Fibroblast of skin of left quadriceps (primary cell): ENCODE results near the gene SUPT3H.
"Not testable (repeated sequence)": the region's sequence is repeated elsewhere in the genome, so short reads cannot be mapped to it uniquely, and the experiment has no call there.

Experiments used
- DNase-seq, 2 experiments: peaks; one replicate each; pipeline ENCODE4 v3.0.0-alpha.2; 2013; ENCODE audit warnings: low read depth in 2 of 2

SUPT3H gene

DNA sequence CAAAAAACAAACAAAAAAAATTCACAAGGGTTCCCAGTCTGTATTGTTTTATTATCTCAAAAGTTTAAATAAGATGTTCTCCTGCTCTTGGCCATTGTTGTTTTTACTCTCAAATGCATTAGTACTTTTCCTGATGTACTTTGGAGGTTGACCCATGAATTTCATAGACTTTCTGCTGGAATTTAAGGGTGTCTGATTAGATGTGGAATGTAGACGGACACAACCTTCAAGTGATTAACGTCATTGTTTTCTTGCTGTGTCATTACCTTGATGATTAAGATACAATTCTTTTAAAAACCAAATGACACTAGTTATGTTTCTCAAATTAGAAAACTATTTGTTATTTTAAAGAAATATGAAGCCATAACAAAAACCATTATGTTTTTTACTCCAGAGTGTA is 471.0 kb downstream of the SUPT3H start:
- DNase-seq: no peak

DNA sequence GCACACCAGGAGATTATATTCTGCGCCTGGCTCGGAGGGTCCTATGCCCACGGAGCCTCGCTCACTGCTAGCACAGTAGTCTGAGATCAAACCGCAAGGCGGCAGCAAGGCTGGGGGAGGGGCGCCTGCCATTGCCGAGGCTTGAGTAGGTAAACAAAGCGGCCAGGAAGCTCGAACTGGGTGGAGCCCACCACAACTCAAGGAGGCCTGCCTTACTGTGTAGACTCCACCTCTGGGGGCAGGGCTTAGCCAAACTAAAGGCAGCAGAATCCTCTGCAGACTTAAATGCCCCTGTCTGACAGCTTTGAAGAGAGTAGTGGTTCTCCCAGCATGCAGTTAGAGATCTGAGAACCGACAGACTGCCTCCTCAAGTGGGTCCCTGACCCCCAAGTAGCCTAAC is 477.4 kb downstream of the SUPT3H start:
- not testable (repeated sequence) for DNase-seq

DNA sequence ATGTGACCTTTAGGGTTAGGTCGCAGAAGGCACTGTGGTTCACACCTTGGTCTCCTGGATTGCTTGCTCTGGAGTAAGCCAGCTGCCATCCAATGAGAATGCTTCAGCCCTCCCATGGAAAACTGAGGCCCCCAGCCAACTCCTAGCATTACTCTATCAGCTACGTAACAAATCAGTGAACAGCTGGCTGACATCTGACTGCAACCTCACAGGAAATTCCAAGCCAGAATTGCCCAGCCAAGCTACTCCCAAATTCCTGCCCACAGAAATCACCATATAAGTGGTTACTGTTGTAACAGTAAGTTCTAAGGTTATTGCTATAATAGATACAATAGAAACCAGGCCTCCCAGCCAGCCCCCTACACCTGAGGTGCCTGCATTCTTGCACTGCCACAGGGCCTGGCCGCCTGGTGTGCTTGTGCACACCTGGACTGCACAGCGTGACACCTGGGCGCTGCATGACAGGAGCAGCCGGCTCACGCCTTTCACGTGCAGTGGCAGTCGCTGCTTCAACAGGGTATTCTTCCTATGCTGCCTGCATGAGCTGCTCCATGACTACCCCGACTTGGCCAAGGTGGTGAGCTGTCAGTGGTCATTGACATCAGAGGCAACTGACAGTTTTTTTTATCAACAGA is 479.3 kb downstream of the SUPT3H start:
- DNase-seq: peak; percentile 80 to 82

DNA sequence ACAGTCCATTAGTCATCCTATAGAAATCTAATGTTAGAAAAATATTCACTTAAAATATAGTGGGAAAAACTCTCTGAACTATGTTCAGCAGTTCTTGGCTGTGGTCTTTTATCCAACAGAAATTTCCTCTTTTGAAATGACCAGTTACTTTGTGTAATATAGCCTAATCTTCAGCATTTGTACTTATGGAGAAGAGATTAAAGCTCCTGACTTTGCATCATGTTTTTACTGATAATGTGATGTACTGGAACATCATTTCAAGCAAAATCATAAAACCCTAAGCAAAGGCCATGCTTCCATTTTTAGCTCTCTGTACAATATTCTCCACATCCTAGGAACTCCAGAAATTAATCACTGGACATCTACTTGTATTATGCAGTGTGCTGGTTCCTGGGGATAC is 480.4 kb downstream of the SUPT3H start:
- DNase-seq: no peak

DNA sequence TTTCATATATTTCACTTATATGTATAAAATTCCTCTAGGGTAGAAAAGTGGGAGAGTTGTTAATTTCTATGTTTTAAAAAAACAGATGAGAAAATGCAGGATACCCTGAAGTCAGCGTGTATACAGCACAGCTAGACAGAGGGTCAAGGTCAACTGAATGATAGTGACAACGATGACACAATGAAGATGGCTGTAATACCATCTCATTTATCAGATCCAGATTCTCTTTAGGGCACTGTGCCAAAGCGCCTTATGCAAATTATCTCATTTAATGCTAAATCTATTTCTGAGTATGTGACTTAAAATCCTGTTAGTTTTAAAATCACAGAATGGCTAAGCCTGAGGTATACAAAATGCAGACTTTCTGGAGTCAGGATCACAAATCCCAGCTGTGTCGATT is 481.0 kb downstream of the SUPT3H start:
- no peak for DNase-seq

DNA sequence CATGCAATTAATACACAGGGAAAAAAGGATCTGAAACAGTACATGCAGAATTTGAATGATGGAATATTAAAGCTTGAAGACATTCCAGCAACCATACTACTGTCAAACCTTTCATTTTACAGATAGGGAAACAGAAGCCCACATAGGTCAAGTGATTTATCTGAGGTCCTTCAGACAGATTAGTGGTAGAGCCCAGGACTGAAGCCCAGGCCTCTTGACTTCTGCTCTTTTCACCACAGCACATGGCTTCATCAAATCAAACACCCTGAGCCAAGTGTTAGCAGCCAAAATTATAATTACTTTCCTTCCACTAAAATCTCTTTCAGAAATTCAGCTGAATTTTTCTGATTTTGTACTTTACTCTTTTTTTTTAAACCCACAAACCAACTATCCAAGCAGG is 485.2 kb downstream of the SUPT3H start:
- DNase-seq: no peak

DNA sequence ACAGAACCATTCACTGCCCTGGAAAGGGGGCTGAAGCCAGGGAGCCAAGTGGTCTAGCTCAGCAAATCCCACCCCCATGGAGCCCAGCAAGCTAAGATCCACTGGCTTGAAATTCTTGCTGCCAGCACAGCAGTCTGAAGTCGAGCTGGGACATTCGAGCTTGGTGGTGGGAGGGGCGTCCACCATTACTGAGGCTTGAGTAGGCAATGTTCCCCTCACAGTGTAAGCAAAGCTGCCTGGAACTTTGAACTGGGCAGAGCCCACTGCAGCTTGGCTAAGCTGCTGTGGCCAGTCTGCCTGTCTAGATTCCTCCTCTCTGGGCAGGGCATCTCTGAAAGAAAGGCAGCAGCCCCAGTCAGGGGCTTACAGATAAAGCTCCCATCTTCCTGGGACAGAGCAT is 498.7 kb downstream of the SUPT3H start:
- not testable (repeated sequence) for DNase-seq

DNA sequence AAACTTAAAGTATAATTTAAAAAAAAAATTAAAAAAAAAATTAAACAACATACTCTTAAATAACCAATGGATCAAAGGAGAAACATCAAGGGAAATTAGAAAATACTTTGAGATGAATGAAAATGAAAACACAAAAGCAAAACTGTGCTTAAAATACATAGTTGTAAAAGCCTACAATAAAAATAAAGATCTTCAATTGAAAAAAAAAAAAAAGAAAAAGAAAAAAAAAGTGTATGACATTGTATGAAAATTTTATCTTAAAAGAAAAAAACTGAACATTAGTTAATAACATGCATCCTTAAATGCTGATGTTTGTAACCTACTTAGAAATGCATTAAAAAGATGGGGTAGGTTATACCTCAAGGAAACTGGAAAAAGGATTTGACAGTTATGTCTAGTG is 501.1 kb downstream of the SUPT3H start:
- not testable (repeated sequence) for DNase-seq

DNA sequence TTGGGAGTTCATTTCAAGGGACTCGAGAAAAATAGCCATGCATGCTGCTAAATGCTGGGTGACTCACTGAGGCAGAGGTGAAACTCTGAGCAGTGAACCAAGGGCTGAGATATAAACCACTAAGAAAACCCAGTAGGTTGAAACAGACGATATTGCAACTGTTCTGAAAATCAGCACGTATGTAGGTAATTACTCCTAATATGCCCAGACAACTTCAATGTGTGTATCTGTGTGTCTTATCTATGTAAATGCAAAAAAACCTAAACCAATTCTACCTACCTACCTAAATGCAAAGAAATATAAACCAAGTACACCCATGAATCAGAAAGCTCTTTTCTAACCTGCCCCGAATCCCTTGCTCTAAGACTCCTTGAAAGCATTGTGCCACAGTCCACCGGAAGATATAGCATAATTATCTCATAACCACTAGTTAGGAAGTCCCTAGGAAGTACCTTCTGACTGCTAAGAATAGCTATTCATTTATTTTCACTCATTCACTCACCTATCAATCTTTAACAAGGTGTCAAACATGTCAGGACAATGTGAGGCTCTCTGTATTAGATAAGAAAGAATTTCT is 508.3 kb downstream of the SUPT3H start:
- no peak for DNase-seq

DNA sequence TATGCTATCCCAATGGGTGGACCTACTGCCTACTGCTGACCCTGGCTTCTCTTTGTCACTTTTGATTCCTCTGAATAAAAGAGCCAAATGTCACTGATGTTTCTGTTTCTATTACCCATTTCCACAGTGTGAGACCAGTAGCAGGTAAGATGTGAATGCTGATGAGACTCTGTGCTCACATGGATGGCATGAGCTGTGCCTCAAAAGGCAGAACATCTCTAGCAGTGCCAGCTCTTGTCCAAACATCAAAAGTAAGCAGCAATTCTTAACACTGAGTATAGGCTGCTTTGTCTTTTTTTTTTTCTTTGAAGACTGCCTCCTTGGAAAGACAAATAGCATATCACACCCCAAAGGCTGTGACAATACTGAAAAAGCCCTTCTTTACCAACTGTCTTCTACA is 508.8 kb downstream of the SUPT3H start:
- no peak for DNase-seq

DNA sequence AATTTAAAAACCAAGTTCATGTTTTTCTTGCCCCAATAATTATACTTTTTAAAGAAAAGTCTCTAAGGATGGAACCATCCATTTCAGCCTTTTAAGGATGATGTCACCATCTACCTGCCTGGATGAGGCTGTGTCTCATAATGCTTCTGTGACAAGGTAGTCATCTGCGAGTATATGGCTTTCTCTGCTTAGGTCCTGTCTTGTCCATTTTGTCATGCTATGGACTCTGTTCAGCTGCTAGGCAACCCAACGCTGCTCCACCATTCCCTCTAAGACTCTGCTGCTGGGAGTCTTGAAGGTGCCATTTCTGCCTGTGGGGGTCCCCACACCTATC is 509.4 kb downstream of the SUPT3H start:
- DNase-seq: no peak

DNA sequence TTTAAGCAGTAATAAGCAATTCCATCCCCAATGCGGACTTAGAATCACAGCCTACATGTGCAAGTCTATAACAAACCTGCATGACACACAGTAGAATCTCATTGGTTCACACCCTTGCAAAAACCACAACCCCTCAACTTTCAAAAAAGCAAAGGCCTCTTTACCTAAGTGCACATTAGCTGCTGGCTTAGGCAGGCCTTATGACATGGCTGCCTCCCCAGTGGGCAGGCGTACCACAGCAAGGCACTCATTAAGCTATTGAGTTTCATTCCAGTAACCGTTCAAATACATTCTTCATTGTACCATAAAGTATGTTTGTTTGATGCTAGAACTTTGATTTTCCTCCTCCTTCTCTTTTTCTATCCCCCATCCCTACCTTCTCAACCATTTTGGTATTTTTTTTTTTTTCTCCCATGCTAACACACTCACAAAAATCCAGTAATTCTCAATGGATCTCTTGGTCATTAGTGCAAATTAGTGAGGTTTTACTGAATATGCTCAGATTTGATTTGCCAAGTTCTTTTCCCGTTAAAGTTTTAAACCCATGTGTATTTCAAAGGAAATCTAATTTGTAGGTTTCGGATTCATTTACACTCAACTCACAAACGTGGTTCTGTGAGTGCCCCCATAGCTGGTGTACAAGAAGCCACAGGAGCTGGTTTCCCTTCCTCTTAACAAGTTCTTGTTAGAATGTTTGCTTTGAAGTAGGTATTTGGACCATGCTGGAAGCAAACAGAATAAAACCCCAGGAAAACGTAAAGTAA is 510.0 kb downstream of the SUPT3H start:
- no peak for DNase-seq

DNA sequence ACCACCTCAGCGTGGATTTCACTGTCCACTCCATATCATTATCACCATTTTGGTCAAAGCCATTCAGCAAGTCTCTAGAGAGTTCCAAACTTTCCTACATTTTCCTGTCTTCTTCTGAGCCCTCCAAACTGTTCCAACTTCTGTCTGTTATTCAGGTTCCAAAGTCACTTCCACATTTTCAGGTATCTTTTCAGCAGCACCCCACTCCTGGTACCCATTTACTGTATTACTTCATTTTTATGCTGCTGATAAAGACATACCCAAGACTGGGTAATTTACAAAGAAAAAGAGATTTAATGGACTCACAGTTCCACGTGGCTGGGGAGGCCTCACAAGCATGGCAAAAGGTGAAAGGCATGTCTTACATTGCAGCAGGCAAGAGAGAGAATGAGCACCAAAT is 512.5 kb downstream of the SUPT3H start:
- DNase-seq: not testable (repeated sequence)

DNA sequence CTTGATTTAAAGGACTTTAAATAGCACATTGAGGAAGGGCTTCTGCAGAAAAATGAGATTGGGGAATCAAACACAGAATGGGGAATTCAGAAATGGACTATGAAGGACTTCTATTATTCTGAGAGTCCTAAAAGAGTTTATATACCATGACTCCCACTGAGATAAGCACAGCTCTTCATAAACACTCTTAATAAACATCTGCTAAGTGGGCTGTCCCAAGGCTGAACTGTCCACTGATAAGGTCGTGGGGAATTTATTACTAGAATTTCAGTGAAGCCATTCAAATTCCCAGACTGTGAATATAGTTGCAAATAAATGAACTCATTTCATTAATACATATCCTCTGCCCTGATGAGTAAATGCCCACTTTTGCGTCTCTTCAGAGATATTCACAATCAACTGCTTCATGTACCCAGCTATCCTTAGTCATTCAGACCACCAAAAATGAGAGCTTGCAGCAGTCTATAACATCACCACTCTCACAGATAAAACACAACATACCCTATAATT is 517.8 kb downstream of the SUPT3H start:
- no peak for DNase-seq

DNA sequence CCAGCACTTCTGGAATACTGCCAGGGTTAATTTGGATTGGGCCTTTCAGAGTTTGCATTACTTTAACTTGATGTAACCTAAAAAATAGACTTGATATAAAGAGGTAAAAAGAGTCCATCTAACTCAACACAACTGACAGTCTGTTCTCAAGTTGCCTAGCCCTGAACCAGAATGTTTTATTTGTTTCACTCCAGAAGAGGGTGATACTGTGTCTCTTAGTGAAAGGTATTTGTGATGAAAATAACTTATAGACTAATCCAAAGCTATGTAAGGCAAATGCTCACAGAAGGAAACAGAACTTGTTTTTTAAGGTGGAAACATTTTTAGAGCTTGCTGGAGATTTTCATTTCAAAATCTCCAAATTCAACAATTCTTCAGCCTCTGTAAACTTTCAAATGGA is 518.7 kb downstream of the SUPT3H start:
- DNase-seq: peak in 1 of 2 experiments; percentile 16

DNA sequence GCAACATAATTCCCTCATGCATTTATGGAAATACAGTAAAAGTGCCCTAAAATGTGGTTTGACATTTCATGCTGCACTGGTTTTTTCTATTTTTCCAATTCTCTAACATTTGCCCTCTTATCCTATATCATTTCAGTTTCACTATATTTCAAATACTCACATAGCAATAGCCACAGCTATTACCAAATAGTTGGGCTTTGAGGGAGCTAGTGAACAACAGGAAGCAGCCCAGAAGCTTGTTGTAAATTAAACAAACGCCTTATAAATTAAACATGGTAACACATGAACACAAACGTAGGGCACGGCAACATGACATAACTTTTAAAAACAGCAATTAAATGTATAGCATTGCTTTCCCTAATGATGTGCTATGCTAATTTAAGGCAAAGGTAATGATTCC is 521.3 kb downstream of the SUPT3H start:
- DNase-seq: peak; percentile 12 to 16

DNA sequence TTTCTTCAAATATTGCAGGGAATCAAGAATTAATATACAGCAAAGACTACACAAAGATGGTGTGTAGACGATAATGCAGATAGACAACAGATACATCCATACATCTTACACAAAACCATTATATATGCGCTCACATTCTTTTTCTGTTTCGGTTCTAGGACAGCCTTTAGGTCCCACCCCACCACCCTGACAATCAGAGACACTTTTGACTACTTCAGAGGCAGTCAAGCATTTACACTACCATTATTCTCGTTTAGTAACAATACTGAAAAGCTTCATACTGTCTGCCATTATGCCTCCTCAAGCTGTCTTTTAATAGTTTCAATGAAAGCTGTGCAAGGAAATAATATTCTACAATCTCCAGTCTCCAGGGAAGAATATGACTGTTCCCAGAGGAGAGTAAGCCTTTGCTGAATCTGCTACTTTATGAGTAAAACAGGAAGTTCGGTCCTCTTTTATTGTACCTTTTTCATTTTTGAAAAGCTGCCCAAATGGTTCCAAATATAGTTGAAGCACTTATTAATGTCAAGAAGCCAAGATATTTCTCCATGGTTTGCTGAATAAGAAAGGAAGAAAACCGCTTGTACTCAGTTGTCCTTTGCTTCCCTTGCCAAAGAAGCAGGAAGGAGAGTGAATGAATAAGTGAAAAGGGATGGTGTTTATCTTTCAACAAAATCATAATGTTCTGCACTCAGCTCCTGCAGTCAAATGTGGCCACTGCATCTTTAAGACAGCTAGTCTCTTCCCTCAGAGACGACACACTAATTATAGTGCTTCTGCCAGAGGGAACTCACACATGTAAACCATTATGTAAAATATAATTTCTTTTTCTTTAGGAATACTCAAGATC is 521.9 kb downstream of the SUPT3H start:
- DNase-seq: peak; percentile 74 to 76

DNA sequence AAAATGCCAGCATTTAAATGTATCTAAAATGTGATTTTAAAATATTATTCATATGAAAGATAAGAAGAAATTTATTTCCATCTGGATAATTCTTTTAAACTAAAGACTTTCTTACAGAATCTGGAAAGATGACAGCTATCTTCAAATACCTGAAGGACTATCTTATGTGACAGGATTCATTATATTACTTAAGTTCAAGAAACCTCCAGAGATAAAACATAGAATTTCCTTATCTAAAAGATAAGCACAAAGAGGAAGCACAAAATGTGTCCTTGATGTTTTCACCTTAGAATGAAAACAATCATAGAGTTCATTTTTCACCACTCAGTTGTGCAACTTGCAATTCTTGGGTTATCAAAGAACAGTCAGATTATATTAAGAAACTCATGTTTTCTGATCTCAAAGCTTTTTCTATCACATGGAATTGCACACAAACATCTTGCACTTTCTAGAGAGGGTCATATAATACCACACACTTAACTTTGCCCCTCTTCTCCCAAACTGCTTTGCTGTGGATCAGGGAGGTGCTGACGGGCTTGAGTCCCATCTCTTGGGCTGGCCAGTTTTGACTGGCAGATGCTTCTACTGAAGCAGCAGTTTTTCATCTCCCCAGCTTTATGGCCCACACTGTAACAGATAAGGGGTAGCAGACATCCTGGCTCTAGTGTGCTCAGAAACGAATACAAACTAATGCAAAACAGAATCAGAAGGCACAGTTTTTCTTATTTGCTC is 522.9 kb downstream of the SUPT3H start:
- no peak for DNase-seq

DNA sequence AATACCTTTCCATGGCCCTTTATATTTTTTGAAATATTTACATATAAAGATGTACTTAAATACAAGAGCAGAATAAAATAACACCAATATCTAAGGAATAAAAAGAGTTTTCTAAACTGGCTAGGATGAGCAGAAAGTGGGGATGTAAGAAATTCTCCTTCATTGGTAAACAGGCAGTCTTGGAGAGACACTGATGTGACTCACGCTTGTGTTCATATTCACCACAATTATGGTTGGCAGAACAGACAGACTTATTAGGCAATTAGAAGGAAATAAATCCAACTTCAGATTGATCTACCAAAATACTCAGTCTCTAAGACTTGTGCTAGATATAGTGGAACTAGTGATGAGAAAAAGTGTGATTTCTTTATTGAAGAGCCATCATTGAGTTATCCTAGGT is 526.6 kb downstream of the SUPT3H start:
- DNase-seq: no peak

DNA sequence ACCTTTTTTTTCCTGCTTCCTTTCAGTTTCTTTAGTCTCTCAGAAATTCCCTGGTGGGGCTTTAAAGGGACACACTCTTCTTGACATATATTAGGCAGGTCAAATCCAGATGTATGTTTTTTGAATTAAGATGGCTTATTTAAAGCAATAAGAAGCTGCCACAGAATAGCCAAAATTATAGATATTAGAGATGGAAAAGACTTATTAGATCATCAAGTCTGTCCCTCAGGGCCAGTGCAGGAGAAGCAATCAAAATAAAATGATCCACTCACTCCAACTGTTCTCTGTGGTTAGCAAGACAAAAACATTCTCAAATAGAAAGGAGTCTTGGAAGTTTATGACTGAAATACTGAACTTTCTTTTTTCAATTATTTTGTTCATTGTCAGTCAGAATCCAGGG is 527.4 kb downstream of the SUPT3H start:
- DNase-seq: no peak

DNA sequence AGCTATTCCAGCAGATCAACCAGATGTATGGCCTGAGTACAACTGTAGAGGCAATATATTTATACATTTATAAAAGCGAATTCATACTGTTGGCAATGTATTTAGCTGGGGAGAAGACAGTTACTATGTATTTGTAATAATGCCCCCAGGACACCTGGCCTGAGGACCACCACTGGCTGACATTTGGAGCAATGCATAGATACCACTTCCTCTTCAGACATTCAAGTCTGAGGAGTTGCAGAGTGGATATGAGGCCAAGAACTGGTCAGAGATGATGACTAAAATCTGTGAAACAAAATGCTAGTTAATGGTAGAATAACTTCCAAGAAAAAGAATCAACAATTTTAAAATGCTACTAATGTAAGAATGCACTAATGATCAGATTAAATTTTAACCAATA is 527.9 kb downstream of the SUPT3H start:
- DNase-seq: no peak

DNA sequence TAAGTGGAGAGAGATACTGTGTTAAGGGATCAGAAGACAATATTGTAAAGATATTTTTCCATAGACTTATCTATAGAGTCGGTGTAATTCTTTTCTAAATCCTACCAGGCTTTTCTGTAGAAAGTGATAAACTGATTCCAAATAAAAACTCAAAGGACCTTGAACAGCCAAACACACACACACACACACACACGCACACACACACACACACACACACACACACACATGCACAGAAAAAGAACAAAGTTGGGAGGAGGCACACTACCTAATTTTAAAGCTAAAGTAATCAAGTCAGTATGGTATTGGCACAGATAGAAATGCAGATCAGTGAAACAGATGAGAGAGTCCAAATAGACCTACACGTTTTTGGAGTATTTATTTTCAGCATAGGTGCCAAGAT is 534.0 kb downstream of the SUPT3H start:
- no peak for DNase-seq
